WTC11 (cell line): ENCODE data around the gene IL5. TPM values are rescaled to one million over a fixed set of nuclear protein-coding genes. Genes with fewer than 3 reads are reported as not detected.
"Not testable (repeated sequence)": the region's sequence is repeated elsewhere in the genome, so short reads cannot be mapped to it uniquely, and the experiment has no call there.

Experiments
- ATAC-seq: fragments of 200-7000 bp; cut with Tn5 transposase; 2 replicates; pipeline ENCODE4 v1.10.0; 2021; ENCODE audit warnings: mild to moderate bottlenecking, moderate library complexity
- CTCF ChIA-PET: fragments of 300-600 bp; sonication (Branson Sonifier 250); formaldehyde crosslinking; loops from one replicate; lab custom pipeline; 2021; ENCODE audit warnings: antibody characterized with exemption; lab: Charles Lee
- POLR2A ChIA-PET: fragments of 350-600 bp; sonication (Branson Sonifier 250); formaldehyde crosslinking; loops from one replicate; lab custom pipeline; 2021; ENCODE audit warnings: antibody characterized with exemption; lab: Charles Lee
- DNase-seq: peaks from one replicate; pipeline ENCODE4 v3.0.0; 2021; ENCODE audit warnings: low spot score
- H3K27ac Mint-ChIP-seq: 2 replicates; pipeline ENCODE4 v1.8.0; 2021; ENCODE audit warnings: mixed read lengths
- H3K27me3 Mint-ChIP-seq: 2 replicates; pipeline ENCODE4 v1.8.0; 2021; ENCODE audit warnings: low read depth, mild to moderate bottlenecking, moderate library complexity, mixed read lengths
- H3K36me3 Mint-ChIP-seq: 2 replicates; pipeline ENCODE4 v1.8.0; 2021; ENCODE audit warnings: mixed read lengths
- H3K4me1 Mint-ChIP-seq: 2 replicates; pipeline ENCODE4 v1.8.0; 2022; ENCODE audit warnings: mixed read lengths
- H3K4me3 Mint-ChIP-seq: 2 replicates; pipeline ENCODE4 v1.8.0; 2021; ENCODE audit warnings: mild to moderate bottlenecking, moderate library complexity, mixed read lengths
- H3K9me3 Mint-ChIP-seq: 2 replicates; pipeline ENCODE4 v1.8.0; 2021; ENCODE audit warnings: mixed read lengths
- CBFB ChIP-seq: sonication (generic); formaldehyde crosslinking; IDR thresholded peaks from 2 replicates; pipeline ENCODE4 v1.8.1; 2022; ENCODE audit warnings: mild to moderate bottlenecking, low read depth, missing genetic modification reagents
- CDX4 ChIP-seq: fragments of 250-450 bp; sonication (Bioruptor Pico); IDR thresholded peaks from 2 replicates; pipeline ENCODE4 v1.9.0; 2021; ENCODE audit warnings: moderate library complexity, mild to moderate bottlenecking, inconsistent platforms, borderline replicate concordance
- CREM ChIP-seq: sonication (generic); formaldehyde crosslinking; IDR thresholded peaks from 2 replicates; pipeline ENCODE4 v1.8.1; 2022; ENCODE audit warnings: mild to moderate bottlenecking, missing genetic modification reagents, moderate library complexity
- EMX1 ChIP-seq: fragments of 250-450 bp; sonication (Bioruptor Pico); IDR thresholded peaks from 2 replicates; pipeline ENCODE4 v1.8.0; 2021; ENCODE audit warnings: mild to moderate bottlenecking
- FOXP1 ChIP-seq: sonication (generic); formaldehyde crosslinking; IDR thresholded peaks from 2 replicates; pipeline ENCODE4 v1.8.0; 2022; ENCODE audit warnings: missing genetic modification reagents, mild to moderate bottlenecking, moderate library complexity, borderline replicate concordance
- JAZF1 ChIP-seq: fragments of 250-450 bp; sonication (Bioruptor Pico); IDR thresholded peaks from 2 replicates; pipeline ENCODE4 v1.9.0; 2021; ENCODE audit warnings: moderate library complexity, mild to moderate bottlenecking, inconsistent platforms
- MXD4 ChIP-seq: fragments of 250-450 bp; sonication (Bioruptor Pico); IDR thresholded peaks from 2 replicates; pipeline ENCODE4 v1.8.0; 2021; ENCODE audit warnings: mild to moderate bottlenecking, moderate library complexity, borderline replicate concordance
- NFE2L1 ChIP-seq: sonication (generic); formaldehyde crosslinking; IDR thresholded peaks from 2 replicates; pipeline ENCODE4 v1.8.1; 2023; ENCODE audit warnings: missing genetic modification reagents
- NR1H2 ChIP-seq: sonication (generic); formaldehyde crosslinking; IDR thresholded peaks from 2 replicates; pipeline ENCODE4 v1.9.0; 2021; ENCODE audit warnings: mild to moderate bottlenecking, moderate library complexity, missing genetic modification reagents
- NR3C1 ChIP-seq: sonication (generic); formaldehyde crosslinking; conservative IDR thresholded peaks from 2 replicates; pipeline ENCODE4 v1.8.1; 2023; ENCODE audit warnings: low read depth, mild to moderate bottlenecking, missing genetic modification reagents
- RORB ChIP-seq: fragments of 250-450 bp; sonication (Bioruptor Pico); IDR thresholded peaks from 2 replicates; pipeline ENCODE4 v1.9.0; 2021; ENCODE audit warnings: mild to moderate bottlenecking
- STAT6 ChIP-seq: sonication (generic); formaldehyde crosslinking; conservative IDR thresholded peaks from 2 replicates; pipeline ENCODE4 v1.8.1; 2023; ENCODE audit warnings: mild to moderate bottlenecking, low read depth, missing genetic modification reagents, moderate library complexity
- ZNF396 ChIP-seq: fragments of 250-450 bp; sonication (Bioruptor Pico); IDR thresholded peaks from 2 replicates; pipeline ENCODE4 v1.8.0; 2021; ENCODE audit warnings: mild to moderate bottlenecking, moderate library complexity, borderline replicate concordance
- ZNF416 ChIP-seq: fragments of 250-450 bp; sonication (Bioruptor Pico); IDR thresholded peaks from 2 replicates; pipeline ENCODE4 v1.9.0; 2021; ENCODE audit warnings: mild to moderate bottlenecking, inconsistent platforms
- total RNA-seq: library from RNA; stranded (reverse); gene quantifications from 3 replicates; pipeline ENCODE4 v1.2.3, GENCODE V29; 2021
- TF ChIP-seq, protein P1 (sequence below): fragments of 250-450 bp; sonication (Bioruptor Pico); IDR thresholded peaks from 2 replicates; pipeline ENCODE4 v1.8.0; 2021; ENCODE audit warnings: mild to moderate bottlenecking
- TF ChIP-seq, protein P2 (sequence below): sonication (generic); formaldehyde crosslinking; IDR thresholded peaks from 2 replicates; pipeline ENCODE4 v1.8.0; 2022; ENCODE audit warnings: mild to moderate bottlenecking, missing genetic modification reagents

IL5 gene
- total RNA-seq, 1 experiment from 2014 or later = not detected

- peaks cover 17% of the 10 kb centered on the region; the same call in 1 of the 2 replicates for H3K9me3 Mint-ChIP-seq
- peak overlapping the region; percentile 80 for H3K27ac Mint-ChIP-seq
- H3K4me1 Mint-ChIP-seq = peaks cover 16% of the 10 kb centered on the region
- ATAC-seq = no peak
- no peaks in the 10 kb centered on the region; the same call in 1 of the 2 replicates for H3K36me3 Mint-ChIP-seq
- no peak for DNase-seq
- H3K4me3 Mint-ChIP-seq = peak overlapping the region; percentile 95
- no peaks in the 10 kb centered on the region for H3K27me3 Mint-ChIP-seq
- POLR2A ChIA-PET = interaction anchor here (1.3 kb wide), 1 partner anchor 309 kb away, joined by 3 read pairs; no protein-coding TSS in a partner anchor
- CTCF ChIA-PET = interaction anchor here (1.4 kb wide), 1 partner anchor 30 kb away, joined by 9 read pairs; no protein-coding TSS in a partner anchor
- TF ChIP-seq NFE2L1 (CRISPR knock-in tag) (no peak), FOXP1 (CRISPR knock-in tag) (no peak), ZNF416 (no peak)
These were observed 12.9 kb upstream of the IL5 start for GRCh38 chr5:132556153-132556762.

GRCh38 chr5:132549576-132549975 lies 6.3 kb upstream of the IL5 start:
- Mint-ChIP-seq H3K36me3 (no peaks in the 10 kb centered on the region), H3K27ac (no peak overlapping the region), H3K4me1 (no peaks in the 10 kb centered on the region), H3K27me3 (no peaks in the 10 kb centered on the region; the same call in none of the 2 replicates)
- no peak for ATAC-seq
- DNase-seq = no peak
- CTCF ChIA-PET = interaction anchor here (1.0 to 2.1 kb wide), 2 partner anchors 11 to 23 kb away, joined by 3 to 5 read pairs; no protein-coding TSS in a partner anchor
- POLR2A ChIA-PET = no interaction called here
- no peak for TF ChIP-seq MXD4 (CRISPR knock-in tag)
- no peak for TF ChIP-seq CREM (CRISPR knock-in tag)
- TF ChIP-seq ZNF396 (CRISPR knock-in tag) = no peak
- no peak for TF ChIP-seq RORB (CRISPR knock-in tag)
- TF ChIP-seq CBFB (CRISPR knock-in tag) = no peak
- TF ChIP-seq, protein P1, sequence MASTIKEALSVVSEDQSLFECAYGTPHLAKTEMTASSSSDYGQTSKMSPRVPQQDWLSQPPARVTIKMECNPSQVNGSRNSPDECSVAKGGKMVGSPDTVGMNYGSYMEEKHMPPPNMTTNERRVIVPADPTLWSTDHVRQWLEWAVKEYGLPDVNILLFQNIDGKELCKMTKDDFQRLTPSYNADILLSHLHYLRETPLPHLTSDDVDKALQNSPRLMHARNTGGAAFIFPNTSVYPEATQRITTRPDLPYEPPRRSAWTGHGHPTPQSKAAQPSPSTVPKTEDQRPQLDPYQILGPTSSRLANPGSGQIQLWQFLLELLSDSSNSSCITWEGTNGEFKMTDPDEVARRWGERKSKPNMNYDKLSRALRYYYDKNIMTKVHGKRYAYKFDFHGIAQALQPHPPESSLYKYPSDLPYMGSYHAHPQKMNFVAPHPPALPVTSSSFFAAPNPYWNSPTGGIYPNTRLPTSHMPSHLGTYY = no peak
- no peak for TF ChIP-seq JAZF1
- TF ChIP-seq CDX4 (CRISPR knock-in tag) = no peak
- no peak for TF ChIP-seq FOXP1 (CRISPR knock-in tag)
- TF ChIP-seq, protein P2, sequence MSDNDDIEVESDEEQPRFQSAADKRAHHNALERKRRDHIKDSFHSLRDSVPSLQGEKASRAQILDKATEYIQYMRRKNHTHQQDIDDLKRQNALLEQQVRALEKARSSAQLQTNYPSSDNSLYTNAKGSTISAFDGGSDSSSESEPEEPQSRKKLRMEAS (CRISPR knock-in tag) = no peak
- TF ChIP-seq EMX1 = no peak
- no peak for TF ChIP-seq NR1H2 (CRISPR knock-in tag)
- TF ChIP-seq NR3C1 (CRISPR knock-in tag) = no peak
- no peak for TF ChIP-seq STAT6 (CRISPR knock-in tag)
- TF ChIP-seq, all 79 proteins: peak for 0
- Mint-ChIP-seq H3K4me3 (no peak overlapping the region), H3K9me3 (peaks cover 4% of the 10 kb centered on the region)

DNA sequence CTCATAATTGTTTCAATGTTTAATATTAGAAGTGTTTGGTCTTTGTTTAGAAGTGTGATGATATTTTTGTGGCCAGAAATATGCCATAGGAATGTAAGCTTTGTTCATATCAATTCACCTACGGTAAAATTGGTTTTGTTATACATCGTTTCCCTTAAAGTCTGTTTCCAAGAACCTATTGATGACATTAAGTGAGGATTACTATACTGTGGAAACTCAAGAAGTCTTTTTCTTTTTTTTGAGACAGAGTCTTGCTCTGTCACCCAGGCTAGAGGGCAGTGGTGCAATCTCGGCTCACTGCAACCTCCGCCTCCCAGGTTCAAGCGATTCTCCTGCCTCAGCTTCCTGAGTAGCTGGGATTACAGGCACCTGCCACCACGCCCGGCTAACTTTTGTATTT lies 5.5 kb upstream of the IL5 start:
- H3K27me3 Mint-ChIP-seq, DNase-seq, ATAC-seq, H3K36me3 Mint-ChIP-seq, H3K4me3 Mint-ChIP-seq, H3K9me3 Mint-ChIP-seq, H3K27ac Mint-ChIP-seq, H3K4me1 Mint-ChIP-seq, POLR2A ChIA-PET: not testable (repeated sequence)
- CTCF ChIA-PET = interaction anchor here (1.0 to 2.1 kb wide), 2 partner anchors 10 to 22 kb away, joined by 3 to 5 read pairs; no protein-coding TSS in a partner anchor
